Central memory CD4-positive, alpha-beta T cell (primary cell): ENCODE measurements around the gene KCNH4.
"Not testable (repeated sequence)": the region's sequence is repeated elsewhere in the genome, so short reads cannot be mapped to it uniquely, and the experiment has no call there.

Source experiments
- DNase-seq: peaks from one replicate; pipeline ENCODE4 v3.0.0; 2022

The KCNH4 gene

DNA sequence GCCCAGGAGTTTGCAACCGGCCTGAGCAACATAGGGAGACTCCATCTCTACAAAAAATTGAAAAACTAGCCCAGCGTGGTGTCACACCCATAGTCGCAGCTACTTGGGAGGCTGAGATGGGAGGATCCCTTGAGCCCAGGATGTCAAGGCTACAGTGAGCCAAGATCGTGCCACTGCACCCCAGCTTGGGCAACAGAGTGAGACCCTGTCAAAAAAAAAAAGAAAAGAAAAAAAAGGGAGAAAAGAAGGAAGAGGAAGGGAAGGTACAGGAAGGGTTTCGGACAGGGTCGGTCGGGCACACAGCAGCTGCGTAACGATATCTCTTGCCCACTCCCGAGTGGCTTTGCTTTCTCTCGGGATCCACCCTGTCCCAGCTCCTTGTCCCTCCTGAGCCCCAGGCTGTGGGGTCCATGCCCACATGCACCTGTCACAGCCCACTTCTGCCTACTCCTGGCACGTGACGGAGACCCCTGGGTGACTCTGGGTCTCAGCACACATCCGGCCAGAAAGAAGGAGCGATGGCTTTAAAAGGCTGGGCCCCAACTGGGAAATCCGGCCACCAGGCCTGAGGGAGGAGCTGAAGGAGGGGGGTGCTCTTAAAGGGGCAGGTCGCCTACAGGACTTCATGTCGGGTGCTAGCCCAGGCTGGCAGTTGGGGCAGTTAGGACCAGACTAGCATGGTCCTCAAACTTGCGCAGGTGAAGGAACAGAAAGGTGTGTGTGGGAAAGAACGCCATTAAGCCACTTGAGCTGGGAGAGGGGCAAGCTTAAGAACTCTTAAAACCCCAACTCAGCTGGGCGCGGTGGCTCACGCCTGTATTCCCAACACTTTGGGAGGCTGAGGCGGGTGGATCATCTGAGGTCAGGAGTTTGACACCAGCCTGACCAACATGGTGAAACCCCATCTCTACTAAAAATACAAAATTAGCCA, 13.3 kb upstream of the KCNH4 start, which contains the start of gene GHDC:
GHDC (minus strand) TSS at position 526 of the 931 bp plus-strand sequence. CDS start 913 bp downstream, outside the sequence.
- DNase-seq, result peak; percentile 72

DNA sequence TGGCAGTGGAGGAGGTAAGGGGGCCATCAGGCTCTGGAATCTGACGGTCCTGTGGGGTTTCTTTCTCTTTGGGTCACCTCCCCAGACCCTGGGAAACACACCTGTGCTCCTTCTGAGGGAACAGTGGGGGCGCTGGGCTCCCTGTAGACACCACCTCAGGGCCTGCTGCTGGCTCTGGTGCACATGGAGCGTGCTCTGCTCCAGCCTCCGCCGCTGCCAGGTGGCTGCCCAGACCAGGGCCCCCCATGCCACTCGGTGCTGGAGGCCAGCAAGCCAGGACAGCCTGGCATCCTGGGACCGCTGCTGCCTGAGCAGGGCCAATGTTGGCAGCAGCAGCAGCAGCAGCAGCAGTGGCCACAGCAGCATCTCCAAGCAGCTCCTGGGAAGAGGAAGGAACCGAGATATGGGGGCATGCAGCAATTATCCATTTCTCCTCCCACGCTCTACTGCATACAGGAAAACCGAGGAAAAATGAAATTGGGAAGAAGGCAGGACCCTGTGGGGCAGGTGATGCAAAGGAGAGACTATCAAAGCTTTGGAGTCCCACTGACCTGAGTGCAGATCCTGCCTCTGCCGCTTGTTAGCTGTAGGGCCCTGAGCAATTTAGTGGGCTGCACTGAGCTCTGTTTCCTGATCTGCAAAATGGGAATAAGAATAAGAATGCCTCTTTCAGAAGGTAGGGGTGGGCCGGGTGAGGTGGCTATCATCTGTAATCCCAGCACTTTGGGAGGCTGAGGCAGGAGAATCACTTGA, 12.4 kb upstream of the KCNH4 start:
- no peak for DNase-seq

DNA sequence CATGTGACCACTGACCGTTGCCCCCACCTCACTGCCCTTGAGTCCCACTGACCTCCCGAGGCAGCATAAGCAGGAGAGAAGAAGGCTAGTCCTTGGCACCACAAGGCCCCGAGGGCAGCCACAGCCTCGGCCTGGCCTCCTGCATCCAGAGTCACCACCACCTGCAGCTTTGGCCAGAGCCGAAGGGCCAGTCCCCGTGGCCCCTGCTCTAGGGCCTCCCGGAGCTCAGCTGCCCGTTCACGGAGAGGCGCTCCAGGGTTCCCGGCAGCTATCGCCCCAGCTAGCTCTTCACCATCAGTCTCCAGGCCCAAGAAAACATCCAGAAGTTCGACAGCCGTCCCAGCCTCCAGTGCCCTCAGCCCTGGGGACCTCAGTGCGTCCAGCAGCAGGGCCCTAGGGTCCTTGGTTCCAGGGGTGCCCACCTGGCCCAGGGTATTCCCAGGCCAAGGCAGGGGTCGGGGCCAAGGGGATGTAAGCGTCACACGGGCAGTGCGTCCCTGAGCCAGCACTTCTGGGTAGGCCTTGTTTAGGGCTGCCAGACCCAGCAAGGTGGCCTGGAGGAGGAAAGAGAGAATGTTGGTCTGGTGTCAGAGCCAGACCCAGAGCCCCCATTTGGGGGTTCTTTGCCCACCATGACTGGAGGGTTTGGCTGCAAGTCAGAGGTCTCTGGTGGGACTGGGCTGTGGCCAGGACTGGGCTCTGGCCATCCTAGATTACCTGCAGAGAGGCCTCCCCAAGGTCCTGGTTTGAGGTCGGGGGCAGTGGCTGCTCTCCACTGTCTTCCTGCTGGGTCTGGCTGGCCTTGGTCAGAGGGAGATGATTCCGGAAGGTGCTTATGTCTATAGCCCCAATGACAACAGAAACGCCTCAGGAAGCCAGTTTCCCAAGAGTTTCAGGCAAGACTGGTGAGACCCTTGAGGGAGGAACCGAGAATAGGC, 11.5 kb upstream of the KCNH4 start:
- no peak for DNase-seq

DNA sequence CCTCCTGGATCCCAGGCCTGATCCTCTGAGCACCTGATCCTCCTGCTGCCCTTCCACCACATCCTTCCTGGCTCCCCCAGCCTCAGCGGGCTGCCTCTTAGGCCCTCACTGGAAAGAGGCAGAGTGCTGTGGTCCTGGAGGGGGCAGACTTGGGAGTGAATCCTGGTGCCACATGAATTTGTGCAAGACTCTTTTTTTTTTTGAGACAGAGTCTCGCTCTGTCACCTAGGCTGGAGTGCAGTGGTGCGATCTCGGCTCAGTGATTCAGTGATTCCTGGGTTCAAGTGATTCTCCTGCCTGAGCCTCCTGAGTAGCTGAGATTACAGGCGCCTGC, 10.3 kb upstream of the KCNH4 start:
- DNase-seq, result no peak

DNA sequence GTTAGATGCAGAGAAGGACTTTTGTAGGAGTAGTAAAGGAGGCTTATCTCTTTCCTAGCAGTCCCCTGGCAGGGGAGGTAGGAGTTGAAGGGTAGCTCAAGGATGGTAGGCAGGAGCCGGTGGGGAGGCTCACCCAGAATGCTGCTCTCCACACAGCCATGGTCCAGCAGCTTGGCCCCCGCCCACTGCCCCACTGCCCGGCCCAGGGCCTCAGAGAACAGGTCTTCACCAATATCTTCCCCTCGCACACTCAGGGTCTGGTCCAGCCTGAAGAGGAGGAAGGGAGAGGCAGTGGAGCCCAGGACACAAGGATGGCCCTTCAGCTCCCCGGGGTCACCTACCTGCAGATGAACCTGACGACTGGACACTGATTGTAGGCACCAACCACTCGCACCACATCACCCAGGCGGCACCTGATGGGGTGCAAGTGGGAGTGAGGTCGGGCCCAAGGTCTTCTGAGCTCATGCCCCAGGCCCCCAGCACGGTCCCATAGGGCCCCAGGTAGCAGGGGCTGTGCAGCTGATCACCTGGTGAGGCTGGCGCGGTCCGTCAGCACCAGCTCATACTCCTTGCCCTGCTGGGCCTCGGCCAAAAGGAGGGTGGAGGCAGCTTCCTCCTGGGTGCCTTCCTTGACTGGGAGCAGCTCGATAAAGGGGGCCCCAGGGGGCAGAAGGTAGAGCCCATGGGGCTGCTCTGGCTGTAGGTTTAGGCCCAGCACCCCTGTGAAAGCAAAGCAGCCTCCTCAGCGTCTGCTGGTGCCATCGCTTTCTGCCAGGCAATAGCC, 9.7 kb upstream of the KCNH4 start:
- no peak for DNase-seq

DNA sequence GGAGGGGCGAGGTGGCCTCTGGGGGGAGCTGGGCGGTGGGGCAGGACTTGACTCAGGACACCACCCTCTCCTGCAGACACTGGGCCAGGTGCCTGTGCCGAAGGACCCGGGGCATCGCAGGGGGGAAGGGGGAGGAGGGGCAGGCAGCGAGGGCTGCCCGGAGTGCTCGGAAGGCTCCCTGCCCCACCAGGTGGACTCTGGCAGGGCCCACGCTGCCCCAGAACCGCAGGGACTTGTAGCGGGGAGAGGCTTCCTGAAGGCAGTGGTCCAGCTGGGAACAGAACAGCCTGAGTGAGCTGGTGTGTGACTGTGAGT, 8.7 kb upstream of the KCNH4 start:
- no peak for DNase-seq

DNA sequence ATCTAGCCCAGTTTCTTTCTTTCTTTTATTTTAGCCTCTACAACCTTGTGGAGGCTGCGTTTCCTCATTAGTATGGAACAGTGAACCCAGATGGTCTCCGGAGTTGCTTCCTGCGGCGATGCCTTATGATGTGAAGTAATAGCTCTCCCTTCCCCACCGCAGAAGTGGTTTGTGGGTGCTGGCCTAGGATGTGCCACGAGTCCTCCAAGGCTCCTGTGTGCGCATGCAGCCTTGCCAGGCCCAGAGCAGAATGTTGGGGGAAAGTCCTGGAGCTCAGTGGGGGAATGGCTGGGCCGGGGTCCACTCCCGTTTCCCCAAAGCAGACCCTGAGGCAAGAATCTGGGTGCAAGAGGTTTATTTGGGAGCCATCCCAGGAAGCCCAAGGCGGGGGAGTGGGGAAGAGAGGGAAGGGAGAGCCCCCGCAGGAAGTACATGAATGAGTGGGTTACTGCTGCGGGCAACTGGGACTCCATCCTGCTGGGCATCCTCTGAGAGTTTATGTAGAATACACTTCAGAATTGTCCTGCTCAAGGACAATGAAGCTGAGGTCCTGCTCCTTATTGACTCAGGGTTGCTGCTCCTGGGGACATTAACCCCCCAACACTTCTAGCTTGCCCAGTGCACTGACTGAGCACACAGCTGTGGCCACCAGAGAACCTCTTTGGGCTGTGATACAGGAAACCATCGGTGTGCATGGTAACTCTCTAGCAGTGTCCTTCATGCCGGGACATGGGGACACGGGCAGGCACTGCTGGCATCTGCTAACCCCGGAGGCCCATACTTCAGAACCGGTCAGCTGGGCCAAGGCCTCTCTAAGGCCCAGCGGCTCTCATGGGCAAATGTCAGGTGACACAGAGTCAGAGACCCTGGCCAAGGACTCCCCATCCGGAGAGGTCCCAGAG, 8.1 kb upstream of the KCNH4 start:
- no peak for DNase-seq

DNA sequence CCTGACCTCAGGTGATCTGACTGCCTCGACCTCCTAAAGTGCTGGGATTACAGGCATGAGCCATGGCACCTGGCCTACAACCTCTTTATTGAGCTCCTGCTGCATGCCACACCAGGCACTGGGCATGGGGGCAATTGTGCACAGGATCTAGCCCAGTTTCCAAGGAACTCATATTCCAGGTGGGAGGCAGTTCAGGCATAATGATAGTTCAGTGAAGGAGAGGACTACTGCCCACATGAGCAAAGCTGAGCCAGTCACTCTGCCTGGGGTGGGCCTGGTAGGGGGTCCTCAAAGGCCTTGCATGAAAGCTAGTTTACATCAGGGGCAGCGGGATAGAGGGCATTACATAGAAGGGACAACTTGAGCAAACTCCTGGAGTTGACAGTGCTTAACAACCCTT, 6.9 kb upstream of the KCNH4 start:
- DNase-seq, result no peak

DNA sequence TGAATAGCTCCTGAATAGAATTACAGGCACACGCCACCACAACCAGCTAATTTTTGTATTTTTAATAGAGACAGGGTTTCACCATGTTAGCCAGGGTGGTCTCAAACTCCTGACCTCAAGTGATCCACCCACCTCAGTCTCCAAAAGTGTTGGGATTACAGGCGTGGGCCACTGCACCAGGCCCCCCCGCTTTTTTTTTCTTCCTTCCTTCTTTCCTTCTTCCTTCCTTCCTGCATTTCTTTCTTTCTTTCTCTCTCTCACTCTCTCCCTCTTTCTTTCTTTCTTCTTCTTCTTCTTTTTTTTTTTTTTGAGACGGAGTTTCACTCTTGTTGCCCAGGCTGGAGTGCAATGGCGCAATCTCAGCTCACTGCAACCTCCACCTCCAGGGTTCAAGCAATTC, 5.2 kb upstream of the KCNH4 start:
- DNase-seq, result not testable (repeated sequence)

DNA sequence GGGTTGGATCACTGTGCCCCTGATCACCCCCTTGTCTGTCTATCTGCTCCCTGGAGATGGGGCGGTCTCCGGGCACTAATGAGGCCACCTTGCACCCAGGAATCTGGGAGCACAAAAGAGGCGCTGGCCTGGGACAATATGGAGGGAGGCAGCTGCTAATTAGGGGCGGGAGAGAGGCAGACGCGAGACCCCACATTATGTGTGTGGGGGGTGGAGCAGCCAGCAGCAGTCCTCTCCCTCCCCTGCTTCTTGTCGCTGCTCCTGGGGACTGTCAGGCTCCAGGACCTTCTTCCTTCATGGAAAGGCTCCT, 4.6 kb upstream of the KCNH4 start:
- no peak for DNase-seq

DNA sequence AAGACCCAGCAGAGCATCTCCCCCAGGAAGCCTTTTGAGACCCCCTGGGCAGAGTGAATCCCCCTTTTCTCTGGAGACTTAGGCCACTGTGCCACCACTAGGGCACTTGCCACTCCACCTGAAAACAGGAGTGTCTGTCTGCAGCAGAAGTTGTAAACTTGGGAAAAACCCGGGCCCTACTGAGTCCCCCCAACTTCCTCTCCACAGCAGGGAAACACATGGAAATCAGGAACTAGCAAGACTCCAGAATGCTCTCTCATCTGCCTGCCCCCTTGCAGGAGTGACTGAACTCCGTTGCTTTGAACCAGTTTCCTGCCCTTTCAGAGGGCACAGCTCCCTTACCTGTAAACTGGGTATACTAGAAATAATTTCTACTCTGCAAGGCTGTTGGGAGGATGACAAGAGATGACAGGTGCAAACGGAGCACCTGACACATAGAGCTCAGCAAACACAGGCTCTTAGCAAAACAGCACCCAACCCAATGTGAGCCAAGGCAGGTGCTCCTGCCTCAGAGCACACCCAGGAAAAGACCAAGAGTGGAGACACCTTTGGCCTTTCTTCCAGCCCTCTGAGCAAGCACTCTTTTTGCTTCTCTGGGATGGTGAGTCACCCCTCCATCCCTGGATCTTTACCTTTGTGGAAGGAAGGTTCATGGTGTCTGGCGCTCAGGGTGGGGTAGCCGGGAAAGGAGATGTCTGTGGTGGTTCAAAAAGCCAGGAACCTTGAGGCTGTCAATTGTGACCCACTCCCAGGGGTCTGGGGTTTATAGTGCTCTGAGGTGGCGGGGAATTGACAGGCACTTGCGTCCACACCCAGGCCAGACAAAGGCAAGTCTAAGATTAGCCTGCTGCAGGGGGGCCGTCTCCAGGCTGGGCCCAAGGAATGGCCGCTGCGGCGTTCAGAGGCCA, 4.0 kb upstream of the KCNH4 start, which contains the start of gene HCRT:
HCRT (minus strand) TSS at position 740 of the 908 bp plus-strand sequence; CDS start at position 653, 87 bp downstream.
- DNase-seq, result no peak

DNA sequence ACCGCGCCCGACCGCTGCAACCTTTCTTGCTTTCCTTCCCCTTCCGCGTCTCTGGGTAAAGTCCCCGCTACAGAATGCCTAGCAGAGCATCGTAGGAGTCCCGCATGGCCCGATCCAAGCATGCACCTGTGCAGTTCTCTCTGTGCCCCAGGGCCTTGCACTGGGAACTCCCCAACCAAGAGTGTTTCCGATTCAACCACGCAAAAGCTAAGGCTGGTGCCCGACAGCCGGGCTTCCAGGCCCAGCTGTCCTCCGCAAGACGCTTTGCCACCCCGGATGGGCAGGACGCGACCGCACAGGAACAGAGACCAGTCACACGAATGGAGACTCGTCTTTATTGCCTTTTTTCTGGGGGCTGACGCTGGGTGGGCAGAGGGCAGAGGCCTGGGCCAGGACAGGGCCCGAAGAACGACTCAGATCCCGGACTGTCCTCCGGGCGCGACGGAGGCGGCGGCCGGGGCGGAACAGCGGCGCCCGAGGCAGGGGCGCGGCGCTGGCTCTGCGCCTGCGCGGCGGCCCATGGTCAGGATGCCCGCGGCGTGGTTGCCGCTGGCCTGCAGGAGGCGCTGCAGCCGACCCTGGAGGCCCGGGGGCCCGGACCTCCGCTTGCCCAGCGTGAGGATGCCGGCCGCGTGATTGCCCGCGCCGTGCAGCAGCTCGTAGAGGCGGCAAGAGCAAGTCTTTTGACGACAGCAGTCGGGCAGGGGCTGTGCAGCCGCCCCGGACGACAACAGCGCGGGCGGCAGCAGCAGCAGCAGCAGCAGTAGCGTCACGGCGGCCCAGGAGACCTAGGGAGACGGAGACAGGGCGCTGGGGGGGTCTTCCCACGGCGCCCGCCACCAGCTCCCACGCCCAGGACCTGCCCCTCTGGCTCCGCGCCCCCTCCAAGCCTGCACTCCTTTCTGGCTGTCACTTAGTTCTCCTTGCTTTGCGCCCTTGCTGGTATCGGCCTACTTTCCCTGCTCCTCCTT, 3.1 kb upstream of the KCNH4 start:
- DNase-seq, result peak; percentile 69

DNA sequence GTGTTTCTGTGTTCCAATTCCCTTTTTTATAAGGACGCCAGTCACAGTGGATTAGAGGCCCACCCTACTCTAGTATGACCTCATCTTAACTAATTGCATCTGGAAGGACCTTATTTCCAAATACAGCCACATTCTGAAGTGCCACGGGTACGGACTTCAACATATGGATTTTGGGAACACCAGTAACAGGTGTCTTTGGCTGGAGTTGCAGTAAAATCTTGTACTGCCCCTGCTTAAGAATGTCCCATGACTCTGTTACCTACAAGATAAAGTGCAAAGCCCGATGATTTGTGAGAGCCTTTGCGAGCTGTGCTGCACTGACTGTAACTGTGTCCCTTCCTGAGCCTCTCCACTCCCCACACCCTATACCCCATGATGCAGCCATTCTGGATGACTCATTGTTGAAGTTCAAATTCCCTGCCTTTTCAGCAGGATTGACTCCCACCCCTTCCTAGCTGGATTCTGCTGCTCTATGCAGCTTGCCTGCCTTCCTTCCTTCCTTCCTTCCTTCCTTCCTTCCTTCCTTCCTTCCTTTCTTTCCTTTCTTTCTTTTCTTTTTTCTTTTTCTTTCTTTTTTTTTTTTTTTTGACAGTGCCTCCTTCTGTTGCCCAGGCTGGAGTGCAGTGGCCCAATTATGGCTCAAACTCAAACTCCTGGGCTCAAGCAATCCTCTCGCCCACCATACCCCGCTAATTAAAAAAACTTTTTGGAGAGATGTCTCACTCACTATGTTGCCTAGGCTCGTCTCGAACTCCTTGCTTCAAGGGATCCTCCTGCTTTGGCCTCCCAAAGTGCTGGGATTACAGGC, 2.2 kb upstream of the KCNH4 start:
- DNase-seq, result no peak

DNA sequence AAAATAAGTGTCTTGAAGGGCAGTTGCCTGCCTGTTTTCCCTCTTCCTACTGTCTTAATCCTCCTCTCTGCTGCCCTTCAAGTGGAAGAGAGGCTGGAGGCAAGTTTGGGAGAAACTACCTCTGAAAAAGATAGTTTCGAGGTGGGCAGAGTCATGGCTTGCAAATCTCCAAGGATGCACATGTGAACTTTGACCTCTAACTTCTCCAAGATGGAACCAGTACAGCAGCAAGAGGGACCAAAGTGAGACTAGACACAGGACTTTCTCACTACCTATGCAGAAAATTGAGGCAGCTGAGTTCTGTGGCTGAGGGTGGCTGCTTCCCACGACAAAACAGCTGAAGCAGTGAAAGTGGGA, 887 bp upstream of the KCNH4 start:
- no peak for DNase-seq

DNA sequence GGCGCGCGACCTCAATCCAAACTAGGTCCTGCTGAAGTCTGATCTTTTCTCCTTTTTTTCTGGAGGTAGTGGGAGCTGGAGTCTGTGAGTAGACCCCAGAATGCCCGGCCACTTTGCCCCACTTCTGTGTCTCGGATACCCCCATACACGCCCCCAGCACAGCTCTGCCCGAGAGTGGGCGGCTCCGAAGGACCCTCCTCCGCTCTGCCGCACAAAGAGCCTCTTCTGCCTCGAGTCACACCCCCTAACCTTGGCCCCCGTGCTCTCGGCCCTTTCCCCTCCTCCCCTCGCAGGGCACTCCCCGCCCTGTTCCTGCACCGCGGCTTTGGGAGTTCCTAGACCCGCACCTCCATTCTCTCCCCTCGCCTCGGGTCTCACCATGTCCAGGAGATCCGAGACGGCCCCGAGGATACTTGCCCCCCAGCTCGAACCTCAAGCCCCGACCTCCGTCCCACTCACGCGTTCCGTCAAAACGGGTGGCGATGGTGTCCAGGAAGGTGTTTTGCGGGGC, 476 bp downstream of the KCNH4 start:
- DNase-seq, result no peak

DNA sequence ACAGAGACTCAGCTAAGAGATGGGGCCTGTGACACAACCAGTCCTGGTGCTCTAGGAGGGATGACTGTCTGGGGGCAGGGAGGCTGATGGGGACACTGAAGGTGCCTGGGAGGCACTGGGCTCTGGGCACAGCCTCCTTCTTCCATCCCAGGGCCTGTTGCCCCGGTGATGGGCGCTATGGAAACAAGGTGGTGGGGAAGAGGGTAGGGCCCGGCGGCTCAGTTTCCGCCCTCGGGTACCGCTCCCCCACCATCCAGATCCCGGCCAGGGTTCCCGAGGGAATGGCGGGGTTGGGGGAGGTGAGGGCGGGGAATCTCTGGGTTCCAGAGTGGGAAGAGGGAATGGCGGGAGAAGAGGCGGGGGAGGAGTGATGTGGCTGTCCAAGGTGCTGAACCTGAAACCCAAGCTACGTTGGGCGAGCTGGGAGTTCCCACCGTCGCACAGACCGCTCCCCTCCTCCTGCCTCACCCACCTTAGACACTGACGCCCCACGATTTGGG, 981 bp downstream of the KCNH4 start:
- DNase-seq, result peak; percentile 18

DNA sequence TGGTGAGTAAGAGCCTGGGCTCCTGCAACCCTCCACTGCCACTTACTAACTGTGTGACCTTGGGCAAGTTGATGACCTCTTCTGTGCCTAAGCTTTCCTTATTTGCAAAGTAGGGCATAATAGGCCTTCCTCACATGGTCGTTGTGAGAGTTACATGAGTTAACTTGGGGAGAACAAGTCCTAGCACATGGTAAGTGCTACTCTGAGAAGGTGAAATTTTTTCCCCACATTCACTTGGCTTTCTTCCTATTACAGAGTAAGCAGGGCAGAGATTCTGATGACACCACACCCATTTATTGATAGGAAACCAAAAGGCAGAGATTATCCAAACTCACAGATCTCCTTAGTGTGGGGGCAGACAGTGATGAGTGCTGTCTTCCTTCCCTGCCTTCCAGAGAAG, 1.6 kb downstream of the KCNH4 start:
- DNase-seq, result no peak

DNA sequence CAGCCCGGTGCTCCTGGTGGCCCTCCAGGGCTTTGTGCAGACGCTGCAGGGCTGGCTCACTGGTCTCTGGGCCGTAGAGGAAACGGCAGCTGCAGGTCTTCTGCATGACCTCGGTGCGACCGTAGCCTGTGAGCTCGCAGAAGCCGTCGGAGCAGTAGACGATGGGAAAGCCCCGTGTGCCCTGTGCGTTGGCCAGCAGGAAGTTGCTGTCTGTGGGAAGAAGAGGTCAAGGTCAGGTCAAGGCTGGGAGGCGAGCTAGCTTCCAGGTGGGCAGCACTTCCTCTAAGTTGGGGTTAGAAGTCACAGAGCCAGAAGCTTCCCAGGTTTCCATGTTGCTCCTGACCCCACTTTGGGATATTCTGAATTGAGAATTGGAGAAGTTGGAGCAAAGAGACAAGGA, 2.1 kb downstream of the KCNH4 start:
- DNase-seq, result peak; percentile 21
